Suprapubic skin (tissue), 4 donors: Measurements from ENCODE around the gene ABHD4.

Experiments
- EP300 ChIP-seq: sonication (generic); formaldehyde crosslinking; IDR thresholded peaks from one replicate; pipeline ENCODE4 v1.6.1; 2017; ENCODE audit warnings: antibody characterized with exemption
- POLR2A ChIP-seq, 2 donors: fragments of 450-650 bp; IDR thresholded peaks; one replicate each; pipeline ENCODE4 v1.6.1; 2017; ENCODE audit warnings: antibody characterized with exemption in 2 of 2, mild to moderate bottlenecking in 2 of 2, moderate library complexity in 2 of 2
- POLR2AphosphoS5 ChIP-seq, 3 donors: sonication (generic); formaldehyde crosslinking; IDR thresholded peaks; one replicate each; pipeline ENCODE4 v1.6.1; 2017; ENCODE audit warnings: antibody characterized with exemption in 3 of 3
- TF ChIP-seq, protein P1 (sequence below), 2 donors: fragments of 200-600 bp in 1 of 2; fragments of 450-650 bp in 1 of 2; sonication (generic) in 1 of 2; IDR thresholded peaks; one replicate each; pipeline ENCODE4 v1.5.1; 2016 to 2019; ENCODE audit warnings: antibody characterized with exemption in 2 of 2, mild to moderate bottlenecking in 1 of 2, moderate library complexity in 1 of 2

DNA sequence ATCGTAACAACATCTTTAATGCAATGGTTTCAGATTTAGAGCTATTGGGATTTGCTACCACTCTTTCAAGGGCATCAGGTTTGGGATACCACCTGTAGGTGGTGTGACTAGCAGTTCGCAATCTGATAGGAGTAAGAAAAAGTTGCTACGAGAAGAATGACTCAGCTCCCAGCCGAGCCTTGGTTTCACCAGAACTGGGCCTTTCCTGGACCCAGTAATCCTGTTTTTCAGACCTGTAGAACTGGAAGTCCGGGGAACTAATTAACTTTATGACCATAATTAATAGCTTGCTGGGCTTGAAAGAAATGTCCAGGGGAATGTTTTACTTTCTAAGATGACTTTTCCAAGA is 770 bp downstream of the ABHD4 start:
- TF ChIP-seq, protein P1, sequence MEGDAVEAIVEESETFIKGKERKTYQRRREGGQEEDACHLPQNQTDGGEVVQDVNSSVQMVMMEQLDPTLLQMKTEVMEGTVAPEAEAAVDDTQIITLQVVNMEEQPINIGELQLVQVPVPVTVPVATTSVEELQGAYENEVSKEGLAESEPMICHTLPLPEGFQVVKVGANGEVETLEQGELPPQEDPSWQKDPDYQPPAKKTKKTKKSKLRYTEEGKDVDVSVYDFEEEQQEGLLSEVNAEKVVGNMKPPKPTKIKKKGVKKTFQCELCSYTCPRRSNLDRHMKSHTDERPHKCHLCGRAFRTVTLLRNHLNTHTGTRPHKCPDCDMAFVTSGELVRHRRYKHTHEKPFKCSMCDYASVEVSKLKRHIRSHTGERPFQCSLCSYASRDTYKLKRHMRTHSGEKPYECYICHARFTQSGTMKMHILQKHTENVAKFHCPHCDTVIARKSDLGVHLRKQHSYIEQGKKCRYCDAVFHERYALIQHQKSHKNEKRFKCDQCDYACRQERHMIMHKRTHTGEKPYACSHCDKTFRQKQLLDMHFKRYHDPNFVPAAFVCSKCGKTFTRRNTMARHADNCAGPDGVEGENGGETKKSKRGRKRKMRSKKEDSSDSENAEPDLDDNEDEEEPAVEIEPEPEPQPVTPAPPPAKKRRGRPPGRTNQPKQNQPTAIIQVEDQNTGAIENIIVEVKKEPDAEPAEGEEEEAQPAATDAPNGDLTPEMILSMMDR (IDR thresholded peaks at IDR 0.05) = no peak
- TF ChIP-seq EP300 (no peak), POLR2AphosphoS5 (IDR thresholded peaks at IDR 0.05) (no peak), POLR2A (IDR thresholded peaks at IDR 0.05) (no peak)
